Chondrocyte (in vitro differentiated cells): ENCODE data around the gene ACSM2B. TPM values are rescaled to one million over a fixed set of nuclear protein-coding genes. Genes with fewer than 3 reads are reported as not detected.

Source experiments
- DNase-seq: peaks from one replicate; pipeline ENCODE4 v3.0.0; 2021; ENCODE audit warnings: mixed read lengths, low spot score
- H3K27ac Mint-ChIP-seq: one replicate; pipeline ENCODE4 v1.8.0; 2021; ENCODE audit warnings: mild to moderate bottlenecking, moderate library complexity, mixed read lengths; ENCODE audit not compliant: unreplicated experiment
- H3K27me3 Mint-ChIP-seq: 2 replicates; pipeline ENCODE4 v1.8.0; 2021; ENCODE audit warnings: low read depth, mixed read lengths
- H3K36me3 Mint-ChIP-seq: 2 replicates; pipeline ENCODE4 v1.8.0; 2021; ENCODE audit warnings: low read depth, mixed read lengths
- H3K4me1 Mint-ChIP-seq: 2 replicates; pipeline ENCODE4 v1.8.0; 2021; ENCODE audit warnings: low read depth, mild to moderate bottlenecking, mixed read lengths
- H3K4me3 Mint-ChIP-seq: one replicate; pipeline ENCODE4 v1.8.0; 2021; ENCODE audit warnings: mild to moderate bottlenecking, moderate library complexity, mixed read lengths; ENCODE audit not compliant: unreplicated experiment
- H3K9me3 Mint-ChIP-seq: 2 replicates; pipeline ENCODE4 v1.8.0; 2021; ENCODE audit warnings: low read depth, mixed read lengths
- CTCF ChIP-seq: fragments of 200-600 bp; sonication (generic); IDR thresholded peaks from 2 replicates; pipeline ENCODE4 v1.5.0; 2021; ENCODE audit warnings: antibody characterized with exemption, mild to moderate bottlenecking, moderate library complexity
- total RNA-seq: library from RNA; stranded (reverse); gene quantifications from 3 replicates; pipeline ENCODE4 v1.2.1, GENCODE V29; 2021

Gene ACSM2B
- total RNA-seq, 1 donor from 2014 or later = not detected

- H3K9me3 Mint-ChIP-seq = peaks cover 4% of the 10 kb centered on the region
- H3K4me1 Mint-ChIP-seq = no peaks in the 10 kb centered on the region
- H3K36me3 Mint-ChIP-seq = no peaks in the 10 kb centered on the region
- no peak overlapping the region for H3K27ac Mint-ChIP-seq
- H3K27me3 Mint-ChIP-seq = no peaks in the 10 kb centered on the region
- H3K4me3 Mint-ChIP-seq = no peak overlapping the region
- TF ChIP-seq CTCF = no peak
- no peak for DNase-seq
Measured at GRCh38 chr16:20520103-20520502, 56.1 kb downstream of the ACSM2B start.

GRCh38 chr16:20519231-20519630, 56.9 kb downstream of the ACSM2B start:
- H3K27me3 Mint-ChIP-seq = peaks cover 6% of the 10 kb centered on the region
- no peak for DNase-seq
- no peak overlapping the region for H3K4me3 Mint-ChIP-seq
- H3K27ac Mint-ChIP-seq = no peak overlapping the region
- TF ChIP-seq CTCF = no peak
- no peaks in the 10 kb centered on the region for H3K4me1 Mint-ChIP-seq
- H3K36me3 Mint-ChIP-seq = no peaks in the 10 kb centered on the region
- H3K9me3 Mint-ChIP-seq = peaks cover 4% of the 10 kb centered on the region

- H3K4me1 Mint-ChIP-seq = no peaks in the 10 kb centered on the region
- no peak overlapping the region for H3K4me3 Mint-ChIP-seq
- H3K9me3 Mint-ChIP-seq = peaks cover 4% of the 10 kb centered on the region
- TF ChIP-seq CTCF = no peak
- H3K27me3 Mint-ChIP-seq = peaks cover 13% of the 10 kb centered on the region
- H3K36me3 Mint-ChIP-seq = no peaks in the 10 kb centered on the region
- no peak for DNase-seq
- no peak overlapping the region for H3K27ac Mint-ChIP-seq
Measured at GRCh38 chr16:20517149-20517548, 59.0 kb downstream of the ACSM2B start.

- Mint-ChIP-seq H3K4me3 (no peak overlapping the region), H3K27ac (no peak overlapping the region), H3K9me3 (peaks cover 4% of the 10 kb centered on the region), H3K36me3 (no peaks in the 10 kb centered on the region), H3K27me3 (peaks cover 13% of the 10 kb centered on the region), H3K4me1 (no peaks in the 10 kb centered on the region)
- no peak for DNase-seq
- TF ChIP-seq CTCF = no peak
Measured at GRCh38 chr16:20515688-20516090, 60.5 kb downstream of the ACSM2B start.

DNA sequence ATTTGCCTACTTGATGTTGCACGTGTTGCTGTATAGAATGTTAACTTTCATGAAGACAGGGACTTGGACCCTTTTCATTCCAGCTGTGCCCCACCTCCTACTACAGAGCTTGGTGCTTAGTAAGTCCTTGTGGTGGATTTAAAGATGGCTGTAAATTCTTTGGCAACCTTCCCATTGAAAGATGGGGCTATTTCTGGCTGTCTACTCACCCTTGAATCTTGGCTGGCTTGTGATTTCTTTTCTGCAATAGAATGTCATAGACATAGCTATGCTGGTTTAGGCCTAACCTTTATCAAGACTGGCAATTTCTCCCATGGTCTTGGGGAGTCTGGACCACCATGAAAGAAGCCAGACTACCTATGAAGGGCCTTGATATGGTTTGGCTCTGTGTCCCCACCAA, 65.8 kb downstream of the ACSM2B start:
- H3K4me3 Mint-ChIP-seq = no peak overlapping the region
- no peak for TF ChIP-seq CTCF

More for the DNA sequence above, 65.8 kb downstream of the ACSM2B start:
- Mint-ChIP-seq H3K4me1 (peaks cover 3% of the 10 kb centered on the region), H3K27ac (no peak overlapping the region), H3K9me3 (peaks cover 16% of the 10 kb centered on the region), H3K27me3 (peaks cover 13% of the 10 kb centered on the region), H3K36me3 (no peaks in the 10 kb centered on the region)
- no peak for DNase-seq
